GM21360 (cell line): ENCODE results near the gene ZNF681.
"Not testable (repeated sequence)": the region's sequence is repeated elsewhere in the genome, so short reads cannot be mapped to it uniquely, and the experiment has no call there.

ENCODE experiments used
- ATAC-seq: cut with Tn5 transposase; IDR thresholded peaks from one replicate; pipeline ENCODE4 v1.9.1; 2021; ENCODE audit warnings: mild to moderate bottlenecking, moderate library complexity; ENCODE audit not compliant: unreplicated experiment

The ZNF681 gene

GRCh38 chr19:23774524-23774971, 15.9 kb upstream of the ZNF681 start:
- ATAC-seq = no peak

- no peak for ATAC-seq
These were observed 15.4 kb upstream of the ZNF681 start for GRCh38 chr19:23774106-23774505.

GRCh38 chr19:23772675-23773063, 14.0 kb upstream of the ZNF681 start:
- ATAC-seq = no peak

GRCh38 chr19:23771761-23772674, 13.3 kb upstream of the ZNF681 start:
- no peak for ATAC-seq

- no peak for ATAC-seq
These were observed 12.6 kb upstream of the ZNF681 start for GRCh38 chr19:23771316-23771715.

- ATAC-seq = no peak
These were observed 12.1 kb upstream of the ZNF681 start for GRCh38 chr19:23770672-23771250.

GRCh38 chr19:23769691-23770468, 11.2 kb upstream of the ZNF681 start:
- no peak for ATAC-seq

GRCh38 chr19:23766951-23767350, 8.3 kb upstream of the ZNF681 start:
- no peak for ATAC-seq

GRCh38 chr19:23764781-23765180, 6.1 kb upstream of the ZNF681 start:
- no peak for ATAC-seq

GRCh38 chr19:23762884-23763711, 4.4 kb upstream of the ZNF681 start:
- ATAC-seq = peak; percentile 47

- ATAC-seq = no peak
These were observed 3.8 kb upstream of the ZNF681 start for GRCh38 chr19:23762548-23762883.

- not testable (repeated sequence) for ATAC-seq
These were observed 1.6 kb upstream of the ZNF681 start for GRCh38 chr19:23760326-23760725.

GRCh38 chr19:23743633-23744232, 15.0 kb downstream of the ZNF681 start:
- ATAC-seq = not testable (repeated sequence)

- not testable (repeated sequence) for ATAC-seq
These were observed 27.8 kb downstream of the ZNF681 start for GRCh38 chr19:23730729-23731465.

GRCh38 chr19:23724161-23724560, 34.5 kb downstream of the ZNF681 start:
- ATAC-seq = not testable (repeated sequence)

- ATAC-seq = no peak
These were observed 39.9 kb downstream of the ZNF681 start for GRCh38 chr19:23718802-23719201.

GRCh38 chr19:23716792-23717191, 41.9 kb downstream of the ZNF681 start:
- no peak for ATAC-seq

GRCh38 chr19:23709347-23709746, 49.3 kb downstream of the ZNF681 start:
- no peak for ATAC-seq

GRCh38 chr19:23706657-23707056, 52.0 kb downstream of the ZNF681 start:
- no peak for ATAC-seq

- ATAC-seq = no peak
These were observed 59.2 kb downstream of the ZNF681 start for GRCh38 chr19:23699521-23699860.
